ENCODE measurements around the gene MAFF.

GRCh38 chr22:38246046-38246658 lies 44.4 kb downstream of the MAFF start:
- TF ChIP-seq CTCF (IDR thresholded peaks at IDR 0.05) (no peak), POLR2A (IDR thresholded peaks at IDR 0.05) (no peak)
